ENCODE results near the gene RTN4.

The RTN4 gene

GRCh38 chr2:54979321-54980044 is 70.8 kb downstream of the RTN4 start:
- TF ChIP-seq POLR2AphosphoS5 (IDR thresholded peaks at IDR 0.05; ENCODE audit: low read depth, low read length) = no peak

- TF ChIP-seq POLR2AphosphoS5 (IDR thresholded peaks at IDR 0.05; ENCODE audit: low read depth, low read length) (no peak), TAF1 (IDR thresholded peaks at IDR 0.05; ENCODE audit: borderline replicate concordance, insufficient read depth, low read length) (no peak), FOXP2 (optimal IDR thresholded peaks at IDR 0.05; ENCODE audit: borderline replicate concordance, extremely low read depth, extremely low read length, insufficient read depth) (no peak), SIN3A (IDR thresholded peaks at IDR 0.05; ENCODE audit: borderline replicate concordance, insufficient read depth, low read length) (no peak)
- TF ChIP-seq, protein P1, sequence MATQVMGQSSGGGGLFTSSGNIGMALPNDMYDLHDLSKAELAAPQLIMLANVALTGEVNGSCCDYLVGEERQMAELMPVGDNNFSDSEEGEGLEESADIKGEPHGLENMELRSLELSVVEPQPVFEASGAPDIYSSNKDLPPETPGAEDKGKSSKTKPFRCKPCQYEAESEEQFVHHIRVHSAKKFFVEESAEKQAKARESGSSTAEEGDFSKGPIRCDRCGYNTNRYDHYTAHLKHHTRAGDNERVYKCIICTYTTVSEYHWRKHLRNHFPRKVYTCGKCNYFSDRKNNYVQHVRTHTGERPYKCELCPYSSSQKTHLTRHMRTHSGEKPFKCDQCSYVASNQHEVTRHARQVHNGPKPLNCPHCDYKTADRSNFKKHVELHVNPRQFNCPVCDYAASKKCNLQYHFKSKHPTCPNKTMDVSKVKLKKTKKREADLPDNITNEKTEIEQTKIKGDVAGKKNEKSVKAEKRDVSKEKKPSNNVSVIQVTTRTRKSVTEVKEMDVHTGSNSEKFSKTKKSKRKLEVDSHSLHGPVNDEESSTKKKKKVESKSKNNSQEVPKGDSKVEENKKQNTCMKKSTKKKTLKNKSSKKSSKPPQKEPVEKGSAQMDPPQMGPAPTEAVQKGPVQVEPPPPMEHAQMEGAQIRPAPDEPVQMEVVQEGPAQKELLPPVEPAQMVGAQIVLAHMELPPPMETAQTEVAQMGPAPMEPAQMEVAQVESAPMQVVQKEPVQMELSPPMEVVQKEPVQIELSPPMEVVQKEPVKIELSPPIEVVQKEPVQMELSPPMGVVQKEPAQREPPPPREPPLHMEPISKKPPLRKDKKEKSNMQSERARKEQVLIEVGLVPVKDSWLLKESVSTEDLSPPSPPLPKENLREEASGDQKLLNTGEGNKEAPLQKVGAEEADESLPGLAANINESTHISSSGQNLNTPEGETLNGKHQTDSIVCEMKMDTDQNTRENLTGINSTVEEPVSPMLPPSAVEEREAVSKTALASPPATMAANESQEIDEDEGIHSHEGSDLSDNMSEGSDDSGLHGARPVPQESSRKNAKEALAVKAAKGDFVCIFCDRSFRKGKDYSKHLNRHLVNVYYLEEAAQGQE (IDR thresholded peaks at IDR 0.05; ENCODE audit: insufficient read depth in 1 of 2, low read depth in 2 of 2, low read length in 2 of 2) = no peak
These were observed 73.1 kb downstream of the RTN4 start for GRCh38 chr2:54977149-54977548.

DNA sequence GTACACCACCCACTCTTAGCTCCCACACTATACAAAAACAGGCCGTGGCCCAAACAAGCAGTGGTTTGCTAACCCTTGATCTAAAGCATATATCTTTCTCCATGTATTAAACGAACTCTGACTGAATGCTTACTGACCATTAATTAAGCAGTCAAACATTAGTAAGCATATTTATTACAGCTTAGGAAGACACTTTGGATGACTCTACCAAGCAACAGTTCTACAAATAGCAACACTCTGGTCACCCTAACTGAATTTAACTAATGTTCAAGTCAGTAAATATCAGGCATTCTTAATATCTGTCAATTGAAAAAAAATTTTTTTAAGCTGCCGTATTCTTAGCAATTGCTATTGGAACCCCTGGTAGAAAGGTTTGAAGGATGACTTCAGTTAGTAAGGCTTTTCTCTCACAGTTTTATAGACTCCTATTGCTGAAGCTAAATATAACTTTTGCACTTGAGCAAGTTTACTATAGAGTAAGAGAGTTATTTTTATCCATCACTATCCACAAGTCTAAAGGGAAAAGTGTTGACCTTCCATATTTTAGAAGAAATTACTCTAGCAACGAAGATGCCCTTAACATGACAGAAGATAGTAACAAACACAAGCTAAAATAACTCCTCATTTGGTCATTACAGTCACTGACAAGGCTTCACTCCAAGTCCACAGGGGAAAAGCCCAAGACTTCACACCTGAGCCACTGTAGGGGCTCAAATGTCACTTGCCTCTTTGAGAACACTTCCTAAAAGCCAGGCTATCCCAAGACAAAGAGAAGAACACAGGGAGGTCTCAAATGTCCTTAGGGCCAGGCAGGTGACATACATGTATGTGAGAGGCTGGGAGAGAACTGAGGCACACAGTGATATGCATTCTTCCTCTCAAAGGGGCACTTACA is 74.4 kb downstream of the RTN4 start:
- TF ChIP-seq SIN3A (IDR thresholded peaks at IDR 0.05; ENCODE audit: borderline replicate concordance, insufficient read depth, low read length) (no peak), FOXP2 (optimal IDR thresholded peaks at IDR 0.05; ENCODE audit: borderline replicate concordance, extremely low read depth, extremely low read length, insufficient read depth) (no peak), TAF1 (IDR thresholded peaks at IDR 0.05; ENCODE audit: borderline replicate concordance, insufficient read depth, low read length) (no peak), POLR2AphosphoS5 (IDR thresholded peaks at IDR 0.05; ENCODE audit: low read depth, low read length) (no peak)
- TF ChIP-seq, protein P1 (IDR thresholded peaks at IDR 0.05; ENCODE audit: insufficient read depth in 1 of 2, low read depth in 2 of 2, low read length in 2 of 2) = no peak

DNA sequence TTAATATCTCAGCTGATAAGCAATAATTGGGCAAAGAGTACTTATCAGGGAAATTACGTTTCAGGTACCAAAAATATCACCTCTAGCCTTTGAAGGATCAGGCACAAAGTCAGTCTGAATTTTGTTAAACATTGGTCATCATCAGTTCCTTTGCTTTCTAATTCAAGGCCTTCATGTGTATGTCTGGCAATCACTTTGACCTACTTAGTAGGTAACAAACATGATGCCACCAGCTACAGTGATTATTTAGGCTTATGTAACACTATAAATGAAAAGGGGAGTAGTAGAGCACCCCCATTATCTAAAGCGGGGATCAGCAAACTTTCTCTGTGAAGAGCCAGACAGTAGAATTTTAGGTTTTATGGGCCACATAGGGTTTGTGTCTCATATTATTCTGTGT is 75.1 kb downstream of the RTN4 start:
- TF ChIP-seq TAF1 (IDR thresholded peaks at IDR 0.05; ENCODE audit: borderline replicate concordance, insufficient read depth, low read length) = no peak
- no peak for TF ChIP-seq POLR2AphosphoS5 (IDR thresholded peaks at IDR 0.05; ENCODE audit: low read depth, low read length)
- no peak for TF ChIP-seq FOXP2 (optimal IDR thresholded peaks at IDR 0.05; ENCODE audit: borderline replicate concordance, extremely low read depth, extremely low read length, insufficient read depth)
- no peak for TF ChIP-seq SIN3A (IDR thresholded peaks at IDR 0.05; ENCODE audit: borderline replicate concordance, insufficient read depth, low read length)
- TF ChIP-seq, protein P1 (IDR thresholded peaks at IDR 0.05; ENCODE audit: insufficient read depth in 1 of 2, low read depth in 2 of 2, low read length in 2 of 2) = no peak

DNA sequence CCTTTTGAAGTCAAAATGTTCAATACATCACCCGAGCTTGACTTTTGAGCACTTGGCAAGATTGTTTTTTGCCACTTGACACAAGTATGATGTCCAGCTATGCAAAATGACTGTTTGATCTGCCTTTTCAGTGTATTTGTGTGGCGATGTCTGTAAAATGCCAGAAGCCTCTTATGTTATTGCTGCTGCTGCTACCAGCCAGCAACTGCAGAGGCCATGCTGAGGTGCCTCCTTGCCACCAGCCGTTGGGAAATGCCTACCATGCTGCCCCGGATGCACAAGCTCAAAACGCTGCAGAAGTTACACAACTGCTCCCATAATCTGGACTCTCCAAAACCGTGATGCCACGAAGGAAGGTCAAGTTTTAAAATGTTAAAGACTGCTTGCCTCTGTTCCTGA is 80.3 kb downstream of the RTN4 start:
- no peak for TF ChIP-seq TAF1 (IDR thresholded peaks at IDR 0.05; ENCODE audit: borderline replicate concordance, insufficient read depth, low read length)
- TF ChIP-seq, protein P1 (IDR thresholded peaks at IDR 0.05; ENCODE audit: insufficient read depth in 1 of 2, low read depth in 2 of 2, low read length in 2 of 2) = no peak

Measured in PFSK-1 (cell line).